Breast epithelium (tissue), 3 donors: ENCODE results near the gene BCAS1.

Source experiments
- CTCF ChIP-seq, 3 donors: fragments of 450-650 bp; IDR thresholded peaks; one replicate each; pipeline ENCODE4 v1.5.1; 2016 to 2017; ENCODE audit warnings: antibody characterized with exemption in 3 of 3, mild to moderate bottlenecking in 3 of 3, moderate library complexity in 3 of 3
- POLR2A ChIP-seq: fragments of 450-650 bp; IDR thresholded peaks from one replicate; pipeline ENCODE4 v1.6.1; 2016; ENCODE audit warnings: antibody characterized with exemption, mild to moderate bottlenecking, moderate library complexity
- POLR2AphosphoS5 ChIP-seq, 3 donors: sonication (generic); formaldehyde crosslinking; IDR thresholded peaks; one replicate each; pipeline ENCODE4 v1.6.1; 2017; ENCODE audit warnings: antibody characterized with exemption in 3 of 3

DNA sequence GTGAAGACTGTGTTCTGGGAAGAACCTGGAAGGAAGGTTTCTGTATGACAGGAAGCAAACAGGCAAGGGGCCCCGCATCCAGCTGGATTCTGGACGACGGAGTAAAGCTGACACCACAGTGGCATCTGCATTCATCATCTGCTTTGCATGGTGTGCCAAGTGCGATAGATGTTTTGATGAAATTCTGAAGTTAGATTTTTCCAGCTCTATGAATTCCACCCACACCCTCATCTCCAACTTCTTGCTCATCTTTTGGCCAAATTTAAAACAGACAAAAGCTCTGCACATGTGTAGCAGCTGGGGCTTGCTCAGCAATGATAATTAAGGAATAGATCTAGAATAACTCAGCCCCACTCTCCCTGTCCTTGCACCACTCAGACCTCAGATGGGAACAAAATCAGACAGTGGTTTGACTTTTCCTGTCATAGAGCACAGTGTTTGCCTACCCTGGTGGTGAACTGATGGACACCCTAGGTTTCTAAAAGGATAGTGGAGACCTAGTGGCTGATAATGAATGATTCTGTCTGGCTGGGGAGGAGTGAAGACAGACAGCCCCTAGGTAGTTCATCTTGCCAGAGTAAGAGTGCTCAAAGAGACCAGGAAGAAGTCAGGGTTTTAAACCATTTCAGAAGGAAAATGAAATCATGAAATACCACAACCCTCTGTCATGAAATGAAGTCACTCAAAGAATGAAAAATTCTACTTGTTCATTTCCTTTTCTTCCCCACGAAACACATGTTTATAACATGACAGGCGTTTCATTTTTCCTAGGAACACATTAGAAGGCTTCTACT, 85.8 kb downstream of the BCAS1 start:
- no peak for TF ChIP-seq POLR2A
- TF ChIP-seq POLR2AphosphoS5 (IDR thresholded peaks at IDR 0.05) = peak in 2 of 3 donors; percentile 20 to 87
- no peak for TF ChIP-seq CTCF (IDR thresholded peaks at IDR 0.05)
